HG02943 (cell line): ENCODE data around the gene SAFB2.

ENCODE experiments used
- ATAC-seq: cut with Tn5 transposase; IDR thresholded peaks from one replicate; pipeline ENCODE4 v1.9.1; 2021; ENCODE audit warnings: mild to moderate bottlenecking, low read depth, moderate library complexity; ENCODE audit not compliant: unreplicated experiment

Gene SAFB2

GRCh38 chr19:5553892-5554291 lies 68.7 kb downstream of the SAFB2 start:
- no peak for ATAC-seq

GRCh38 chr19:5547881-5548280 lies 74.7 kb downstream of the SAFB2 start:
- no peak for ATAC-seq

GRCh38 chr19:5545984-5546383 lies 76.6 kb downstream of the SAFB2 start:
- no peak for ATAC-seq

GRCh38 chr19:5545051-5545450 lies 77.5 kb downstream of the SAFB2 start:
- ATAC-seq: no peak

- no peak for ATAC-seq
These were observed 79.9 kb downstream of the SAFB2 start for GRCh38 chr19:5542665-5543064.

GRCh38 chr19:5541456-5541855 lies 81.1 kb downstream of the SAFB2 start:
- ATAC-seq: no peak

GRCh38 chr19:5540208-5540607 lies 82.4 kb downstream of the SAFB2 start:
- ATAC-seq: no peak

GRCh38 chr19:5537870-5538269 lies 84.7 kb downstream of the SAFB2 start:
- no peak for ATAC-seq
